GM18907 (cell line): Measurements from ENCODE around the gene ZMYND15.

ENCODE experiments used
- ATAC-seq: cut with Tn5 transposase; IDR thresholded peaks from one replicate; pipeline ENCODE4 v1.9.1; 2021; ENCODE audit warnings: mild to moderate bottlenecking, moderate library complexity; ENCODE audit not compliant: unreplicated experiment

ZMYND15 gene

GRCh38 chr17:4742133-4742532 lies 2.5 kb downstream of the ZMYND15 start:
- no peak for ATAC-seq

GRCh38 chr17:4742629-4743028 lies 3.0 kb downstream of the ZMYND15 start:
- ATAC-seq = no peak

GRCh38 chr17:4743216-4743615 lies 3.6 kb downstream of the ZMYND15 start:
- ATAC-seq = no peak

GRCh38 chr17:4743898-4744297 lies 4.3 kb downstream of the ZMYND15 start:
- ATAC-seq = no peak

GRCh38 chr17:4744999-4745969 lies 5.7 kb downstream of the ZMYND15 start:
- no peak for ATAC-seq

- no peak for ATAC-seq
These were observed 8.2 kb downstream of the ZMYND15 start for GRCh38 chr17:4747847-4748246.

GRCh38 chr17:4748686-4749085 lies 9.1 kb downstream of the ZMYND15 start:
- no peak for ATAC-seq

GRCh38 chr17:4750606-4751005 lies 11.0 kb downstream of the ZMYND15 start:
- ATAC-seq = no peak

GRCh38 chr17:4751932-4752331 lies 12.3 kb downstream of the ZMYND15 start:
- ATAC-seq = no peak

GRCh38 chr17:4753392-4753791 lies 13.8 kb downstream of the ZMYND15 start:
- no peak for ATAC-seq

GRCh38 chr17:4759776-4760236 lies 20.2 kb downstream of the ZMYND15 start:
- no peak for ATAC-seq

GRCh38 chr17:4764595-4764994 lies 25.0 kb downstream of the ZMYND15 start:
- no peak for ATAC-seq

GRCh38 chr17:4766201-4766600 lies 26.6 kb downstream of the ZMYND15 start:
- no peak for ATAC-seq

GRCh38 chr17:4766723-4767122 lies 27.1 kb downstream of the ZMYND15 start:
- no peak for ATAC-seq

- no peak for ATAC-seq
These were observed 28.7 kb downstream of the ZMYND15 start for GRCh38 chr17:4768298-4768697.

- ATAC-seq = no peak
These were observed 30.0 kb downstream of the ZMYND15 start for GRCh38 chr17:4769628-4770027.

GRCh38 chr17:4771519-4772234 lies 32.0 kb downstream of the ZMYND15 start, which contains the start of gene TM4SF5:
Gene TM4SF5, plus strand, starts transcription at chr17:4771886. Its CDS starts 37 bp downstream, at chr17:4771923.
- no peak for ATAC-seq

GRCh38 chr17:4772235-4772613 lies 32.6 kb downstream of the ZMYND15 start:
- ATAC-seq = no peak

- no peak for ATAC-seq
These were observed 38.5 kb downstream of the ZMYND15 start for GRCh38 chr17:4777969-4778760.

GRCh38 chr17:4780325-4780955 lies 40.8 kb downstream of the ZMYND15 start:
- ATAC-seq = no peak
